ENCODE results near the gene PIGU. TPM values are rescaled to one million over a fixed set of nuclear protein-coding genes. Genes with fewer than 3 reads are reported as not detected.

PIGU gene
- total RNA-seq, 2 experiments from 2014 or later: 17.0 to 19.1 TPM

DNA sequence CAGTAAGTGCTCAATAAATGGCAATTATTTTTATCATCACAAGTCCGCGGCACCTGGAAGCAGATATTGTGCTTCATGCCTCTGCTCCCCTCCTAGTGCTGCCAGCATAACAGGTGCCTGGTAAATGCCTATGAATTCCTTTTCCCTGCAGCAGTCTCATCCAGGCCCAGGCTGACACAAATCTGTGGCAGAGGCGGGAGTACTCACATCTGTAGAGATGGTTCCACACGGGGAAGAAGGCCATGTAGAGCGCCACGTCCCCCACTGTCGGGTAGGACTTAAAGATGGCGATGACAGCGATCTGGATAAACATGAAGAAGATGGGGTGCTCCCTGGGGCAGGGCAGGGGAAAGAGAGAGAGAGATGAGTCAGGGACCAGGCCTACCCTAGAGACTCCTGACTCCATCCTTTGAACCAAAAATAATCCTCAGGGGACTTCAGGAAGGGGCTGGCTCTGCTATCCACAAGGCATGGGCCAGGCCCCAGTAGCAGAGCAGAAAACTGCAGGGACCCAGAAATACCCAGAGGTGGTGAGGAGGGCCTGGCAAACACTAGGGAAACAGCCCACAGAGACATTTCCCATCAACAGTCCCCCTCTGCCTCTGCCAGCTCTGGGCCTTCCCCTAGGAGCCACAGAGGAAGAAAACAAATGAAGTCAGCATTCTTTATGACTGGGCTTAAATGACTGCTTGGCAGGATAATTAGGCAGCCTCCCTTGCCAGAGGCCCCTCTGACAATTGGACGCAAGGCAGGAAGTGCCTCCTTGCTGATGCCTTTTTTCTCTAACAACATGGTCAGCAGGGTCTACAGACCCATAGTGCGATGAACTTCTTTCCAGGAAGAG lies 95.3 kb downstream of the PIGU start:
- peak overlapping the region; percentile 45 for H3K27ac Mint-ChIP-seq
- no peak for ATAC-seq (ENCODE audit: low read depth)
- POLR2A ChIA-PET: no interaction called here
- no peaks in the 10 kb centered on the region for H3K27me3 Mint-ChIP-seq
- H3K36me3 Mint-ChIP-seq: peaks cover 5% of the 10 kb centered on the region
- no peak for DNase-seq
- H3K9me3 Mint-ChIP-seq: no peaks in the 10 kb centered on the region
- peaks cover 18% of the 10 kb centered on the region for H3K4me1 Mint-ChIP-seq
- no peak overlapping the region for H3K4me3 Mint-ChIP-seq

DNA sequence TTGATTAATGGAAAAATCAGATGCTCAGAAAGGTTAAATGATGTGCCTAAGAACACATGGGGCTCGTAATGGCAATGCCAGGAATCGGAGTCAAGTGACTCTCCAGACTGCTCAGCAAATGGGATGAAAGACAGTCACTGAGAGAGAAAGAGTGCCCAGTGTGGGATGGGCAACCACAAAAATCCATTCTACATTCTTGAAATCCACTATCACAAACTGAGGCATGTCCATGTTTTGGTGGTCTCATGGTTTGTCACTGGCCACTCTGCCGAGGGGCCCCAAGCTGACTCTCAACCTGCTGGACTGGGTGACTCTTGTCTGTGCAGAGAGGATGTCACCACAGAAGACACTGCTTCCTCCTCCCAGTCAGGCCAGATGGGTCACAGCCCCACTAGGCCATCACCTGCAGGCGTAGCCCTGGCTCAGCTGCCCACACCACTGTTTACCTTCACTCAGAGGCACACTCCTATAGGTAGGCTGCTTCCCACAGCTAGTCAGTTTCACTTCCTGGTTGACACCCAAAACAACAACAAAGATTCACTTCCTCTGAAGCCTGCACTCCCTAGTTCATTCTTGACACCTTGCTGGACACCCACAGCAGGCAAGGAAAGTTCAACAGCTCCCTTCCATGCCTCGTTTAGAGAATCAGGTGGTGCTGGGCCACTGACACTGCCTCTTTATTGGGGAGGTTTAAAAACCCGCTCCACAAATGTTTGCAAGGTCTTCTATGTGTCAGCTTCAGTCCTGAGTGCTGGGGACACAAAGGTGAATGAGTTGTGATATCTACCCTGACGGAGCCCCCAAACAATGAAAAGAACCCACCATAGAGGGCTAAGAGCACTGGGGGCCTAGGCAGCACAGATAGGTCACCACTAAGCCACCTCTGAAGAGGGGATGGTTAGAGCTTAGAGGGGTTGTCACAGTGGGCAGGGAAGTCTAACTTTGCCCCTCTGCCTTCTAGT lies 96.6 kb downstream of the PIGU start:
- no peaks in the 10 kb centered on the region for H3K9me3 Mint-ChIP-seq
- peaks cover 18% of the 10 kb centered on the region for H3K4me1 Mint-ChIP-seq
- peak overlapping the region; percentile 30 for H3K4me3 Mint-ChIP-seq
- peaks cover 5% of the 10 kb centered on the region for H3K36me3 Mint-ChIP-seq
- peak overlapping the region; percentile 84 for H3K27ac Mint-ChIP-seq
- H3K27me3 Mint-ChIP-seq: no peaks in the 10 kb centered on the region
- POLR2A ChIA-PET: interaction anchor here (0.5 kb wide), 1 partner anchor 1259 kb away, joined by 4 read pairs; no protein-coding TSS in a partner anchor
- no peak for DNase-seq
- peak; percentile 78 for ATAC-seq (ENCODE audit: low read depth)

DNA sequence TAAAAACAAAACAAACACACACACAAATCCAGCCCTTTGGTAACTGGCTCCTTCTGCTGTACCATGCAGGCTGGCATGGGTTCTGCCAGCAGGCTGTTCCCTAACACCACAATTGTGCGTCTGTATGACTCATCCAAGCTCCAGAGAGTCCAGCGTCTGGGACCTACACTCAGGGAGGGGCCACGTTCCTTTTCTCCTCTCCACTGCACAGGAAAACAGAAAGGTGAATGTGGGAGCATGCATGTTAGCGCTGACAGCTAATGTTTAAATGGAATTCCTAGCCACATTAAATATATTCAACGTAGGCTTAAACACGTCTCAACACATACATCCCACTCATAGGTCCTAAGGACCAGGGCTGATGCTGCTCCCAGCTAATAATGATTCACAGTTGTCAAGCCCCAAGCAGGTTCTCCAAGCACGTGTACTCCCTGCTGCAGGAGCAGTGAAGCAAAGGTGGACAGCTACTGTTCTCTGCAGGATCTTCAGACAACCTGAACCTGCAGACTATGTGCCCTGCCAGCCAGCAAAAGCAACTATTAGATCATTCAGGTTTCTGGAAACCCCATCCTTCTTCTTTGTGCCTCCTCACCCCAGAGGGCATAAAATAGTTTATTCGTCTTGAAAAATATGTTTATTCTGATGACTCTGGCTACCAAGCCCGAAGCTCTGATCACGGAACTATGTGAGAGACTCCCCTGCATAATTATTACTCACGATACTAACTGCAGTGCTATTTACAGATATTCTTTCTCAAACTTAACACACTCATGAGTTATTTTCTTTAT lies 97.5 kb downstream of the PIGU start:
- Mint-ChIP-seq H3K4me1 (peaks cover 18% of the 10 kb centered on the region), H3K27me3 (no peaks in the 10 kb centered on the region), H3K27ac (no peak overlapping the region), H3K9me3 (no peaks in the 10 kb centered on the region), H3K4me3 (no peak overlapping the region), H3K36me3 (peaks cover 6% of the 10 kb centered on the region)
- ATAC-seq (ENCODE audit: low read depth): no peak
- no peak for DNase-seq
- POLR2A ChIA-PET: interaction anchor here (0.5 kb wide), 1 partner anchor 1260 kb away, joined by 4 read pairs; no protein-coding TSS in a partner anchor

DNA sequence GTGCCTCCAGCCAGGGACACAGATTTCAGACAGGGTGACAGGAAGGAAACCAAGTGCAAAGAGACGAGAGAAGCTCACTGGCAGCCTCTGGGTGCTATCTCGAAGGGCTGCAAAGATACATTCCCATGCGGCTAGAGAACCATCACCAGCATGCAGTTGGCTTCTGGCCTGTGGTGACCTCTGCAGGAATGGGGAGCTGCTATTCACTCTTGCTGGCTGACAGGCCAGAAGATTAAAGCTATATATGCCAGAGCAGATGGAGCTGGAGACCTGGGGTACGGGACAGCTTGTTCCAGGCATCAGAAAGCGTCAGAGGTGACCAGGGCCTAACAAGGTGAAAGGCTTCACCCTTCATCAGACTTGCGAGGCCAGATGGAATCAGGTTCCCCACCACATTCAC lies 98.4 kb downstream of the PIGU start:
- ATAC-seq (ENCODE audit: low read depth): no peak
- Mint-ChIP-seq H3K4me3 (no peak overlapping the region), H3K4me1 (peaks cover 18% of the 10 kb centered on the region), H3K36me3 (peaks cover 6% of the 10 kb centered on the region), H3K27ac (peak overlapping the region; percentile 52), H3K27me3 (no peaks in the 10 kb centered on the region), H3K9me3 (no peaks in the 10 kb centered on the region)
- no peak for DNase-seq
- POLR2A ChIA-PET: no interaction called here

DNA sequence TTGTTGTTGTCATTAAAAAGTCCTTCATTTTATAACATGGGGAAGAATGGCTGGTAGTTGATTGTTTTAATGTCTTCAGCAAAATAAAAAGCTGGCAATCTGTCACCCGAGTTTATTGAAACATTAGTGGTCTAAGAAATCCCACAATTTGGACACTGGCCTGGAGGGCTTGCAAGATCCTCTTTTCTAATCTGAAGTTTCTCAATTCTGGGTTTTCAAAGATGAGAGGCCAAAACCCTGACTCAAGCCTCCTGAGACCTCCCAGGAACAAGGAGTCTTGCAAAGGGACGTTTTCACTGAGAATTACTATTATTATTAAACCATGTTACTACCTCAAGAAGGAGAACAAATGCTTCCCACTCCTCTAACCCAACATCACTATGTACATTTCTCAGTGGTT lies 98.9 kb downstream of the PIGU start:
- DNase-seq (no peak), ATAC-seq (ENCODE audit: low read depth) (no peak)
- Mint-ChIP-seq H3K9me3 (no peaks in the 10 kb centered on the region), H3K27ac (peak overlapping the region; percentile 52), H3K4me3 (no peak overlapping the region), H3K27me3 (no peaks in the 10 kb centered on the region), H3K36me3 (peaks cover 8% of the 10 kb centered on the region), H3K4me1 (peaks cover 18% of the 10 kb centered on the region)
- POLR2A ChIA-PET: no interaction called here

DNA sequence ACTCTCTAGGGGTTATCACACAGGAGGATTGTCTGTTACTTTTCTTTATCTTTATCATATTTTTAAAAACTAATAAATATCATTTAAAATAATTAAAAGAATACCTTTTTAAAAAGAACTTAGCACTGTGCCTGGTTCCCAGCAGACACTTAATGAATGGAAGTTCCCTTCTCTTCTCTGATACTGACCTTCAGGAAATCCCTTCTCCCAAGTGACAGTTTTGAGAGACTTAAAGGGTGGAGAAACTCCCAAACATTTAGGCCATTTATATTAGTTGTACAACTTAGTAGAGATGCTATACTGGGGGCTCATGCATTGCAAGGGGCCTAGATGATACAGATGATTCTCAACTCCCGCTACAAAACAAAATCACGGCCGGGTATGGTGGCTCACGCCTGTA lies 99.8 kb downstream of the PIGU start:
- DNase-seq: no peak
- Mint-ChIP-seq H3K27ac (no peak overlapping the region), H3K36me3 (peaks cover 8% of the 10 kb centered on the region), H3K9me3 (no peaks in the 10 kb centered on the region), H3K4me1 (peaks cover 14% of the 10 kb centered on the region), H3K4me3 (no peak overlapping the region), H3K27me3 (no peaks in the 10 kb centered on the region)
- ATAC-seq (ENCODE audit: low read depth): no peak
- POLR2A ChIA-PET: no interaction called here

DNA sequence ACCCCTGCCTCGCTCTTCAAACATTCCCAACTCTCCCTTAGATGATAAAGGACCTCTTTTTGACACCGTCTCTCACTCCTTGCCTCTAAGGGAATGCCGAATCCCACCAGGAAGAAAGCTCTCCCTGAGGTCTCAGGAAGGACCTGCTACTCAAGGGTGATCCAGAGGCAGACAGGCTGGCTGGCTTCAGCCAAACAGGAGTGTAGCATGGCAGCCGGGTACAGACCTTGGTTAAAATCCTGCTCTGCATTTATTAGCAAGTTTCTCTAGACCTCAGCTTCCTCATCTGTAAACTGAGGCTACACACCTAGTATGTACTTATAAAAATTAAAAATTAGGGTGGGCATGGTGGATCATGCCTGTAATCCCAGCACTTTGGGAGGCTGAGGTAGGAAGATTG lies 101.1 kb downstream of the PIGU start:
- Mint-ChIP-seq H3K4me1 (peaks cover 17% of the 10 kb centered on the region), H3K9me3 (no peaks in the 10 kb centered on the region), H3K27me3 (no peaks in the 10 kb centered on the region), H3K36me3 (peaks cover 10% of the 10 kb centered on the region), H3K27ac (no peak overlapping the region), H3K4me3 (no peak overlapping the region)
- POLR2A ChIA-PET: no interaction called here
- ATAC-seq (ENCODE audit: low read depth) (no peak), DNase-seq (no peak)

DNA sequence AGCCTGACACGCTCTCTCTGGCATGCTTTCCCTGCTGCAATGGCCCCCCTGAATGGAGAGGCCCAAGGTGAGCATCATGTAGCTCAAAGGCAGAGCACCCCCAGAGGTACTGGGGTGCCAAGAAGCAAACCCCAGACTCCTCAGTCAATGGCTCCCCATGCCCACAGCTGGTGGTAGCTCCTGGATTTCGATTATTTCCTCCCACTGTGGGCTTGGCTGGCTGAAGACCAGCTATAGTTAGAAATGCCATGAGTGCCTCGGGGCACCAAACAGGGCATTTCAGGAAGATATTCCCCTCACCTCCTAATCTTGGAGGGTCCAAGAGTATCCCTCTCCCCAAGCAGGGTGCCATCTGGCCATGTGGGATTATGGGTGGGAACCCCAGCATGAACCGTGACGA lies 101.6 kb downstream of the PIGU start:
- no peak overlapping the region for H3K4me3 Mint-ChIP-seq
- no peaks in the 10 kb centered on the region for H3K27me3 Mint-ChIP-seq
- peaks cover 7% of the 10 kb centered on the region for H3K36me3 Mint-ChIP-seq
- DNase-seq (no peak), ATAC-seq (ENCODE audit: low read depth) (no peak)
- H3K9me3 Mint-ChIP-seq: no peaks in the 10 kb centered on the region
- POLR2A ChIA-PET: no interaction called here
- H3K27ac Mint-ChIP-seq: no peak overlapping the region
- H3K4me1 Mint-ChIP-seq: peaks cover 14% of the 10 kb centered on the region

DNA sequence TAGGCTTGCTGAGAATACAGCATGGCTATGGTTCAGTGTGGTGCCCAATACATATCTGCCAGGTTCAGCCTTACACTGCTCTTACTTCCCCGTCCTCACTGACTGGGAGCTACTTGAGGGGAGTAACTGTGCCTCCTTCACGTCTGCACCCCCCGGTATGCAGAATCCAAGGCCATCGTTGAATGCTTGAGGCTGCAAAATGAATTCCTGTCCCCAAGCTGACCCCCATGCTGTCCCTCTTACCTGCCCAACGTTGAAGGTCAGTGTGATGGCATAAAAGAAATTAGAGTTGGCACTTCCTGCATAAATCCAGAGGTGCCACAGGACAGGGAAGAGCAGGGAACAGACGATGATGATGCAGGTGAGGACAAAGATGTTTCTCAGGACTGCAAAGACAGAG lies 102.0 kb downstream of the PIGU start:
- peaks cover 7% of the 10 kb centered on the region for H3K36me3 Mint-ChIP-seq
- DNase-seq (no peak), ATAC-seq (ENCODE audit: low read depth) (no peak)
- H3K4me1 Mint-ChIP-seq: peaks cover 9% of the 10 kb centered on the region
- H3K27me3 Mint-ChIP-seq: no peaks in the 10 kb centered on the region
- H3K4me3 Mint-ChIP-seq: no peak overlapping the region
- H3K9me3 Mint-ChIP-seq: no peaks in the 10 kb centered on the region
- no peak overlapping the region for H3K27ac Mint-ChIP-seq
- POLR2A ChIA-PET: no interaction called here

DNA sequence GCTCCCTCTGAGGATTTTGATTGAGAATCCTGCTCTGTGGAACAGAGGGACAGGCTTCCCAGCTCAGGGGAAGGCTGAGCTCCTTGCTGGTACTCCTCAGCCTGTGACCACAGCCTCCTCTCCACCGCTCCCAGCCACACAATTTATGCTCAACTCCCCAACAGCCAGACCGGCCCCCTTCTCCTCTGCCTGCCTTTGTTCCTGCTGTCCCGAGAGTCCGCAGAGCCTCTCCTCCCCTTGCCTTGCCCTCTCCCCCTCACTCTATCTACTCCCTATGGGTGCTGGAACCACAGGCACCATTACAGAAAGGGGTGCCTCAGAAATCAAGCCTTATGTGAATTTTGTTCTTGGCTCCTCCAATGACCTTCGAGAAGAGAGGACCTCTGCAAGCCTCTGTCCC lies 102.5 kb downstream of the PIGU start:
- Mint-ChIP-seq H3K9me3 (no peaks in the 10 kb centered on the region), H3K27me3 (no peaks in the 10 kb centered on the region), H3K27ac (no peak overlapping the region), H3K4me3 (no peak overlapping the region), H3K4me1 (peaks cover 7% of the 10 kb centered on the region), H3K36me3 (peaks cover 7% of the 10 kb centered on the region)
- ATAC-seq (ENCODE audit: low read depth): no peak
- DNase-seq: no peak
- POLR2A ChIA-PET: no interaction called here

DNA sequence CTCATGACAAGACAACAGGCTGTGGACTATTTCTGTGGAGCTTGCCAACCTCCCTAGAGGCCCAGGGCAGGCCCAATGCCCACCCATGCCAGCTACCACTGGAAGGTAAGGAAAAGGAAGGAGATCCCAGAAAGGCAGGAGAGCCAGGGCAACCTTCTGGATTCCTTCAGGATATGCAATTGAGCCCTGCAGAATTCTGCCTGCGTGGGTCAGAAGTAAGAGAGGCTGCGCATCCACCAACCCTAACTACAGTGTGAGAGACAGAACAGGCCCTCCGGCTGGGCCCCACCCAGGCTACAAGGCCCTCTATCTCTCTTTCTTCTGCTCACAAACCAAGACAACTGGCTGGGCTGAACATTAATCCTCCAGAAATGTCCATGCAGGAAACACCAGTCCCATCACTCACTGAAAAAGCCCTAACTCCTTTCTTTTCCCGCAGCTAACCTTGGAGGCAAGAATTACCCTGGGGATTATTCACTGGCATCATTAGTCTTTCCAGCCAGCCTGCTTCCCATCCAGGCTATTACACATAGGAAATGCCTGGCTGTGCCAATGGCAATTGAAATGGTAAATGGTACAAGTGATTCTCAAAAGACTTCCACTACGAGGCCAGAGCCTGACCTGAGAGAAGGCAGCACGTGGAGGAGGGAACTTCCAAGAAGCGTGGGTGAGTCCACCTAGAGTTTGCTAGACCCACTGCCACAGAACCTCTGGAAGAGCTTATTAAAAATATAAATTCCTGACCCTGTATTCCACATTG lies 103.2 kb downstream of the PIGU start:
- Mint-ChIP-seq H3K9me3 (no peaks in the 10 kb centered on the region), H3K4me3 (no peak overlapping the region), H3K27me3 (no peaks in the 10 kb centered on the region), H3K36me3 (peaks cover 7% of the 10 kb centered on the region), H3K4me1 (peaks cover 7% of the 10 kb centered on the region), H3K27ac (no peak overlapping the region)
- no peak for DNase-seq
- POLR2A ChIA-PET: interaction anchor here (1.0 kb wide), 1 partner anchor 16 kb away, joined by 3 read pairs; no protein-coding TSS in a partner anchor
- ATAC-seq (ENCODE audit: low read depth): no peak

DNA sequence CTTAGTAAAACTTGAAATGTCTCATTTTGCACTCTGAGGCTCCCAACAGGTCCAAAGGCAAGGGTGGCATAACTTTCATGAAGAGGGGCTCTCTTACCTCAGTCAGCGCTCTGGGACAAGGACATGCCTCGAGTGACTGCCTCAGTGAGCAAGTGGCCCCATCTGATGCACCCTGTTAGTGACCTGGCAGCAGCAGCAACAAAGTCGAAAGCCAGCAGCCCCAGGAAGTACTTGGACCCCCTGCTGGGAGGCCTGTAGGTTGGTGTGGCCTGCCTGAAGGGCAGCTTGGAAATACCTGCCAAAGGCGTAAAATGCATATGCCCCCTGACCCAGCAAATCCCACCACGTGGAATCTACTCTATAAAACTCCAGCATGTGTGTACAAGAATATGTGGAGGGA lies 105.1 kb downstream of the PIGU start:
- ATAC-seq (ENCODE audit: low read depth) (no peak), DNase-seq (no peak)
- peaks cover 7% of the 10 kb centered on the region for H3K36me3 Mint-ChIP-seq
- POLR2A ChIA-PET: interaction anchor here (0.9 kb wide), 1 partner anchor 57 kb away, joined by 3 read pairs; no protein-coding TSS in a partner anchor
- no peak overlapping the region for H3K27ac Mint-ChIP-seq
- H3K4me1 Mint-ChIP-seq: peaks cover 8% of the 10 kb centered on the region
- no peaks in the 10 kb centered on the region for H3K27me3 Mint-ChIP-seq
- H3K4me3 Mint-ChIP-seq: no peak overlapping the region
- H3K9me3 Mint-ChIP-seq: no peaks in the 10 kb centered on the region
